GM18520 (cell line): ENCODE measurements around the gene HOXA9.

ENCODE experiments used
- ATAC-seq: cut with Tn5 transposase; IDR thresholded peaks from one replicate; pipeline ENCODE4 v1.9.1; 2021; ENCODE audit not compliant: unreplicated experiment

HOXA9 gene

DNA sequence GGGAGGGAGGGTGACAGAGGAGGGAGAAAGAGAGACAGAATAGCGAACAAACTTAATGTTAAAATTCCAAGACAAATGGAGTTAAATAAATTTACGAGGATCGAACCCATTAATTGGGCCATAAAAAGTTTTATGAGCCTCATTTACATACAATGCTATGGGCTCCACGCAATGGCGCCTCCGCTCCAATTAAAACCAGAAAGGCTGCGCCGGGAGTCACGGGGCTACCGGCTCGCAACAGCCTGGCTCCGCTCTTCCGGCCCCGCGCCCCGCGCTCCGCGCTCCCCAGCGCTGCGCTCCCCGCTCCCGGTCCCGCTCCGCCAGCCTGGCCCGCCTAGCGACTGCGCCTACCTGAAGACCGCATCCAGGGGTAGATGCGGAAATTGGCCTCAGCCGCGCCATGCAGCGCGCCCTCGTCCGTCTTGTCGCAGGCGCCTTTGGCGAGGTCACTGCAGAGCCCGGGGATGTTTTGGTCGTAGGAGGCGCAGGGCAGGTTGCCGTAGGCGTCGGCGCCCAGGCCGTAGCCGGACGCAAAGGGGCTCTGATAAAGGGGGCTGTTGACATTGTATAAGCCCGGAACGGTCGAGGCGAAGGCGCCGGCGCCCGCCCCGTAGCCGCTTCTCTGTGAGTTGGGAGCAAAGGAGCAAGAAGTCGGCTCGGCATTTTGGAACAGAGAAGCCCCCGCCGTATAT is 9.4 kb downstream of the HOXA9 start:
- no peak for ATAC-seq

DNA sequence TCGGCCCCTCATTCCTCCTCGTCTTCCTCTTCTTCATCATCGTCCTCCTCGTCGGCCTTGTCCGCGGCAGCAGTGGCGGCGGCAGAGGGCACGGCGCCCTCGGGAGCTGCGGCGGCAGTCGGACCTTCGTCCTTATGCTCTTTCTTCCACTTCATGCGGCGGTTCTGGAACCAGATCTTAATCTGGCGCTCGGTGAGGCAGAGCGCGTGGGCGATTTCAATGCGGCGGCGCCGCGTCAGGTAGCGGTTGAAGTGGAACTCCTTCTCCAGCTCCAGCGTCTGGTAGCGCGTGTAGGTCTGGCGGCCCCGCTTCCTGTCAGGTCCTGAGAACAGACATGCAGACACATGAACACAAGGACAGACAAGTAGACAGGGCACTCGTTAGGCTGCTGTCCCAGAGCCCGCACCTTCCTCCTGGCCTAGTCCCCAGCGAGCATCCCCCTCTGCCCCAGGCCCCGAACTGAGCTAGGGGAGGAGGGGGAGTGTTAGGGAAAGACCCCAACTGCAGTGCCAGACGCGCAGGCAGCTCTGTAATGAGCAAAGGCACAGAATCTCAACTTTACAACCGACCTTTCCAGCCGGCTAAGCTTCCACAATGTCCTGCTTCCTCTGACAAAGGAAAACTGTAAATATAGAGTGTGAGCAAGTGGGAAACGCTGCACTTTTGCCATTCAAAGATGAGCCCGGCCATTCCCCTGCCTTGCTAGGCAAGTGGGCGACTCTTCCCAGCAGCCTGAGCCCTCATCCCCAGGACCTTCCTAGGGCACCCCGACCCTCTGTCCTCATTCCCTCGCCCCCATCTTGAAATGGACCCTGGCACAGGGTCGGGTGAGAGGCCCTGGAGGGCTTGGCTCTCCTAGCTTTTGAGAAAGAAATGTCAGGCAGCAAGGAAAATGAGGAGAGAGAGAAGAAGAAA is 10.2 kb downstream of the HOXA9 start:
- ATAC-seq = no peak

DNA sequence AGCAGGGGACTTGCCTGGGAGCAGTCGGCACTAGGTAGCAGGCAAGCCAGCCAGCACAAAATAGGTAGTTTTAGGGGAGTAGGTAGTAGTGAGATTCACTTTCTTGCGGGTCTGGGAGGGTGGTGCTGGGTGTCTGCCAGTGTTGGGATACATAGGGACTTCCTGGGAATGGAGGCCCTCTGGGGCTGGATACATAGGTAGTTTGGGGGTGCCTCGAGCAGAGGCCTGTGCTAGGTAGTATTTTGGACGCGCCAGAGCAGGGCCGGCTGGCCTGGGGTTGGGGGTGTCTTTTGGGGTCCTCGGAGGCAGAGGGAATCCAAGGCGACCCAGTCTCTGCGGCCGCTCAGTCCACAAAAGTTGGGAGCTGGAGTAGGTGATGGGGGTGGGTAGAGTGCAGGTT is 11.0 kb downstream of the HOXA9 start:
- no peak for ATAC-seq

DNA sequence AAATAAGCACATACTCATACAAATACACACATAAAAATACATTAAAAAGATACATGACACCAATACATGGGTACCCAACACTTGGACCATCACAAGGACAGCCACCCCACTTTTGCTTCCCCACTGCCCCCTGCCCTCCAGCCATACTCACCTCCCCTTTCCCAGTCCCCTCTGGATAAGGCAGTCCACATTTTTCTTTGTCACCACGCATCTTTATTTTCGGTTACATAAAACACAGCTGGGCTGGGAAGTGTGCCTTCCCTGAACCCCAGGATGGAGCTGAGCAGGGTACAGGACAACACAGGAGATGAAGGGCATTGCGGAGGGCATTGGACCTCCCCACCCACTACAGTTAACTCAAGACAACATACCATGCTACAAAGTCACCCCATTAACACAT is 11.8 kb downstream of the HOXA9 start:
- ATAC-seq = no peak

DNA sequence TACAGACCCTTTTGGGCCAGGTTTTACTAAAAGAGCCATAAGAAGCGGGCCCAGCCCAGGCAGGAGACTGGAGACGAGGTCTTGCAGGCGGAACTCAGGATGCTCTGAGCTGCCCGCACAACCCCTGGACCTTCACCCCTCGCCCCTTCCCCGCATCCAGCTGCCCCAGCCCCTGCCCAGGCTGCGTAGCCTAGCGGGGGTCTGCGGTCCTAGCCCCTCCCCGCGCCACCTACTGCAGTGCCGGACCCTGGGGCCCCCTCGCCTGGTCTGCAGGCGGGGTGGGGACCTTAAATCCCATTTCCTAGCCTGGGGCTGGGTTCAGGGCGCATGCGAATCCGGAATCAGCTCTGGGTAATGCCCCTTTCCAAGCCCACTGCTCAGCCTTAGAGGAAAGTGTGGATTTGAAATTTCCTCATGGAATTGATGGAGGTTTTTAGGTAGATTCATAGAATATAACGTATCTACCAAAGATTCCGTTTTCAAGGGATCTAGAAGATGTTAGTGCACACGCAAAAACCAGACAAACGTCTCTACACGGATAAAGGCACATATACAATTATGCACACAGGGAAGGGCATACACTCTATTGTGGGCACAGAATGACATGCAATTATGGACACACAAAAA is 12.4 kb downstream of the HOXA9 start:
- ATAC-seq = no peak

DNA sequence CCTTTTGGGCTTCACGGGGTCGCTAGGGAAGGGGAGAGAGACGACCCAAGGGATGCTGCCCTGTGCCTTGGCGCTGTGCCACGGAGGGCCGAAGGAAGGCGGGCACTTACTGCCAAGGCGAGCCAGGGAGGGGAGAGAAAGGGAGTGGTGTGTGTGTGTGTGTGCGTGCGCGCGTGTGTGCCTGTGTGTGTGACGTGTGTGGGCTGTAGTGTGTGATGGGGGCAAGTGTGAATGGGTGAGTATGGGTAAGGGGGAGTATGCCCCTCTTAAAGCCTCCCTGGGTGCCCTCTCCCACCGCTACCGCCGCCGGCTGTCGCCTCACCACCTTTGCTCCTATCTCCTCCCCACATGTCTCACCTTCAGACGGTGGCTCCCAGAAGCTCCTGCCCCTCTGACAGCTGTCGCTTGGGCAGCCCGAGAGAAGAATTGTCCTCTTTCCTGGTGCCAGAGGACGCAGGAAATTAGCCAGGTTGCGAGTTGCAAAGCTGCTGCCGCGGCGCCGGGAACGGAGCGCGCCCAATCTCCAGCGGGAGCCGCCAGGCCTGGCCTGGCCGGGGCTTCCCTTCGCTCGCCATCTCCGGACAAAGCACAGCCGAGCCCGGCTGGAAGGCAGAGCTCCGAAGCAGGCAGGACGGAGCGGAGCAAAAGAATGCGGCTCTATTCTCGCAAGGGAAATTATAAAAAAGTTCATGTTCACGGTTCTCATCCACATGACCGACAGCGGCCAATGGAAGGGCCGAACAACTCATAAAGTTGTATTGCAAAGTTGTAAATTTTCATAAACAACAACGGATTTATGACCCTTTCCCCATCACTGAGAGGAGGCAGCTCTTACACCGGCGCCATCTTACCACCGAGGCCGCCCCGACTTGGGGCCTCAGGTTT is 13.2 kb downstream of the HOXA9 start, which contains the start of gene HOXA3:
Gene HOXA3, minus strand, starts transcription at position 653 of the 885 bp plus-strand sequence. CDS start 41,943 bp downstream, outside the sequence.
- no peak for ATAC-seq

DNA sequence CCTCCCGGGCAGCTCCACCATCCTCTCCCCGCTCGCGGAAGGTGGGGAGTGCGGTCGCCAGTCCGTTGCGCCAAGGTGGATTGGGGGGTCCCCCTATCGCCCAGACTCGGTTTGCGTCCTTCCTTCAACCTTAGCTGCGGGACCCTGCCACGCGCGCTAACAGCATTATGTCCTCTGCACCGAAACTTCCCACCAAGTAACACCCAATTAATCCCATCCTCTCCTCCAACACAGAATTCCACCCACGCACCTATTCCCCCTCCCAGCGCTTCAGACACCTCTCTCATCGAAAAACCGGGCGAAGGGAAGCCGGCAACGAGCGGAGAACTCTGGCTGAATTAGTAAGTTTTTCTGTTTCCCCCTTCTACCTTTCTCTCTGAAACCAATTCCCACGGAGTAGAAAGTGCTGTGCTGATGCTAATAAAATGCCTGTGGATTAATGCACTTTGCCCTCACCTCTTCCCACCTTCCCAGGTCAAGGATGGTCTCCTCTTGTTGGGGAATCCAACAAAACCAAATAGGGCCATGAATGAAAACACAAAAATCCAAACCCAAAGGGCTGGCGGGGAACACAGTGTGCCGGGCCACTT is 13.9 kb downstream of the HOXA9 start:
- no peak for ATAC-seq

DNA sequence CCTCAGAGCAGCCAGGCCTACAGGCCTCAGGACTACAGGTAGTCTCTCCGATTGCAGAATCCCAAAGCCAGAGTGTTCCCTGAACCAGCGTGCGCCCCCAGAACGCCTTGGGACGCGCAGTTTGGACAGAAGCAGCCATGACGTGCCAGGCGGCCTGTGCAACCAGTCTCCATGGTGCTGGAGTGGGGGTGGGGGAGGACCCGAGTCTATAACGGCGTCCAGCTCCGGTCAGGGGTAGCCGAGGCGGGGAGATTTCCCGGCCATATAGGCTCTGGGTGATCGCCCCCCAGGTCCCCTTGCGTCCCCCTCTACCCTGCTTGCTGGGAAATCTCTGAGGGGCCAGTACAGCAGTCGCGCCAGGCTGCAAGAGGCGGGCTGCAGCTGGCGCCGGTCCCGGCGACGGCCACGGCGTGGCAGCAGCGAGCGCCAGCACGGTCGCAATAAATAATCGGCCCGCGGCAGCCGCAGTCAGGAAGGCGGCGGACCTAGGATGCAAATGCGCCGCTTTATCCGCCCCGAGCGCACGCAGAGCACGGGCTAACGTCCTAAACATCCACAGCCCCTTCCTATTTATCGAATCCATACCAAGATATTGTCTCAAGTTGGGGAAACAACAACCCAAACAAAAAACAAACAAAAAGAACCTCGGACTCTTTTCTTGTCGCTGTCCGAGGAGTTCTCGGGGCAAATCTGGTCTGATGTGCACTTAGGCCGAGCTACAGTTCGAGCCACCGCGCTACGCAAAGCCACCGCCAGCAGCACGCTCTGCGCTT is 14.6 kb downstream of the HOXA9 start:
- ATAC-seq = peak; percentile 75

DNA sequence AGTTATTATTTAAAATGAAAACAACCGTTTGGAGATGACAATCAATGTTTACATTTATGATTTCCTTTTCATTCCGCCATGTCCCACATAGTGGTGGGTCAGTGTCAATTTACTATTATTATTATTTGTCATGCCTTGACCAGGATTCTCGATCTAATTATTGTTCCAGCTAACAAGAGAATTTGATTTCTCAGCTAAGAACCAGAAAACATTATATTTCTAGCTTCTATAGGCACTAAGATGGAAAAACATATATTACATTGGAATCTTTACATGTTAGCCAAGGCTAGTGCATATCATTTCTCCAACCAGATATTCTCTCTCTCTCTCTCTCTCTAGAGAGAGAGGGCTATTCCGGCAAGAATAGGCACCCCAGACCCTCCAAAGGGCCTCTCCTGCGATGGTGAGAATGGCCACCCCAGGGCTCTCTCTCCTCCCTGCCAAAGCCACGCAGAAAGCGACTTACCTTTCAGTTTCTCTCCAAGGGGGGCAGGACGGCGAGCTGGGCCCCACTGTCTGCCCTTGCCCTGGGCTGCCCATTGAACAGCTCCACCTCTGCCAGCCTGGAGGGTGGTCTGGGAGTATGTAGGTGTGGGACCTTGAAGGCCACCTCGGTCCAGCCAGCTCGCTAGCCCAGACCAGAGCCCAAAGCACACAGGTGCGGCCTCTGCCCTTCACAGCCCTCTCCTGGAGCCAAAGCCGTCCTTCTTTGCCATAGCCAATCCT is 15.3 kb downstream of the HOXA9 start:
- ATAC-seq = no peak

DNA sequence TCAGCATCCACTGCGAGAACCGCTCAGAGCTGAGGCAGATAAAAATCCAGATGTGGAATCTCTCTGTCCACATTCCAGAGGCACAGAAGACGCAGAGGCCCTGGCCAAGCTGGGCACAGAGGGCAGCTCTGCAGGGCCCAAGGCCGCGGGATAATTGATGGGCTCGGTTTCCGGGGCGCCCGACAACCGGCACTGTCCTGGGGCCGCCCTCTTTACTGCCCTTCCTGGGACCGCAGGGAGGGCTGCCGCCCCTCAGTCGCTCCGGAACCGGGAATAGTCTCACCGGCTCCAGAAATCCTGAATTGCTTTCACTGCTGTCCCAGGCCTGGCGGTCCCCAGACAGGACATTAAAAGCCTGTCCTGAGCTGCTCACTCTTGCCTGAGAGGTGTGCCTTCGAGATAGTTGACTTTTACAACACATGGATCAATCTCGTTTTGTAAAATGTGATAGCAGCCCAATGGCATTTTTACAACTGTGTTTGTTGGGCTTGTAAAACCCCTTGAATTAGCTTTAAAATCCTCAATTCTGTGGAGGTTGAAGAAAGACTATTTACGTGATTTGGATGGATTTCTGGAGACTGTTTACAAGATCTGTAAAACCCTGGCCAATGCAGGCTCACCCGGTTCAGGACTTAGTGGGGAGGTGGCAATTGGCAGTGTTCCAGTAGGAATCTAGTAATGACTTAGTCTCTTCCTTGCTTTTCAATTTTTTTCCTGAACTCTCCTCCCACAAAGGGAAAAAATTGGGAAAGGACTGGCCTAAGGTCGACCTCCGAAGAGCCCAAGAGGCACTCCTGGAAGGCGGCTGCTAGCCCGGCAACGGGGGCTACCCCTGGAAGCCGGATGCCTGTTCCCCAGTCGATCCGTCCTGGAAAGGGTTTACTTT is 16.3 kb downstream of the HOXA9 start:
- no peak for ATAC-seq

DNA sequence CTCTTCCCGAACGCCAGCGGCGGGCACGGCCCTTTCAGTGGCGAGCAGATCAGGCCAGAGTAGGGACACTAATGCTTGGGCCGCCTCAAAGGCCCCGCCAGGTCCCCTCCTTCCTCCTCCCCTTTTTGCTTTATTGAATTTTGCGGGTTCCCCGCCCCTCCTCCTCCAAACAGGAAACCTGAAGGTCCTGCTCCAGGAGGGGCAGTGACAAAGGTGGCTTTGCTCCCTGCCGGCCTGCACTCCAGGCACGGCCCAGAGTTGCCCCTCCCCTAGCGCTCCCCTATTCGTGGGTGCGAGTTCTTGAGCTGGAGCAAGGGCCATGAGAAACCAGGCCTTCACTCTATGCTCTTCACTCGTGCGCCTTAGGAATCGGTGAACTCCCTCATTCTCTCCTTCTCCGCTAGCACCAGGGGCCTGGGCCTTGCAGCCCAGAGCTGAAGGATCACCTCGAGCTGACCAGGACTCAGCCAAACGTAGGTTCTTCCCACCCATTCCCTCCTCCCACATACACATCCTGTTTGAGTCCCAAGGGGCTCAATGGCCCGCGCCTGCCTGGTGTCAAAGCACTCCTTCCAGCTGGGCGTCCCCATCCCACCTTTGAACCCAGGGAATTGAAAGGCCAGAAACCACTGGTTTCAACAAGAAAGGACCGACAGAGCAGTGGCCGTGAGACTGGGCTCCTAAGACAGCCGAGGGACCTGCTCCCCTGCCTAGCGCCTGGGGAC is 17.1 kb downstream of the HOXA9 start:
- ATAC-seq = no peak

DNA sequence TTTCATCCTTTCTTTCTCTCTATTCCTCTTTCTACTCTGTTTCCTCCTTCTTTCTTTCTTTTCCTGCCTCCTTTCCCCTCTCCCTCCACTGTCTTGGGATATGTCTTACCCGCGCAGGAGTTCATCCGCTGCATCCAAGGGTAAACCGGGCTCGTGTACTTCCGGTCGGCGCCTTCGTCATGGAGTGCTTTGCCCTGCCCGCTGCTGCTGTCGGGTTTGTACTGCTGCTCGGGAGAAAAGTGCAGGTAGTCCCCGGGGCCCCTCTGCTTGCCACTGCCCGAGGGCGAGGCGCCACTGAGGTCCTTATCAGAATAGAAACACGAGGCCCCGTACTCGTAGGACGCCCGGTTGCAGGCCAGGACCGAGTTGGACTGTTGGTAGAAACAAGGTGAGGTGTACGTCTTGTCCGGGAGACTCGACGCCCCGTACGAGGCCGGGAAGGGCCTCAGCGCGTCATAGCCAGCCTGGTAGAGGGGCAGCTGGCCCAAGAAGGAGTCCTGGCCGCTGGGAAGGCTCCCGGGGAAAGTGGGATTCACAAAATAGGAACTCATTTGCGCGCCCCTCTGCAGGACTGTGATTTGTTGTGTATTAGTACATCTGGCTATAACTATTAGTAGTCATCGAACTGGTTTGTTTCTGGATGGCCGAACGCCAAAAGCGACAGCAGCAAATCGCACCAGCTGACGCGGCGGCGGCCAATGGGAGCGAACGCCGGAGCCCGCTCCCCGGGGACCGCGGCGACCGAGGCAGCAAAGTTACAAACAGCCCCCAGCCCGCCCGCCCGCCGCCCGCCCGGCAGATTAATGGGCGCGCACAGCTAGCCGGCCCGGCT is 17.9 kb downstream of the HOXA9 start, which contains the start of gene HOXA6:
Gene HOXA6, minus strand, starts transcription at position 576 of the 832 bp plus-strand sequence. Its CDS starts 25 bp downstream, at position 551.
- ATAC-seq = no peak

DNA sequence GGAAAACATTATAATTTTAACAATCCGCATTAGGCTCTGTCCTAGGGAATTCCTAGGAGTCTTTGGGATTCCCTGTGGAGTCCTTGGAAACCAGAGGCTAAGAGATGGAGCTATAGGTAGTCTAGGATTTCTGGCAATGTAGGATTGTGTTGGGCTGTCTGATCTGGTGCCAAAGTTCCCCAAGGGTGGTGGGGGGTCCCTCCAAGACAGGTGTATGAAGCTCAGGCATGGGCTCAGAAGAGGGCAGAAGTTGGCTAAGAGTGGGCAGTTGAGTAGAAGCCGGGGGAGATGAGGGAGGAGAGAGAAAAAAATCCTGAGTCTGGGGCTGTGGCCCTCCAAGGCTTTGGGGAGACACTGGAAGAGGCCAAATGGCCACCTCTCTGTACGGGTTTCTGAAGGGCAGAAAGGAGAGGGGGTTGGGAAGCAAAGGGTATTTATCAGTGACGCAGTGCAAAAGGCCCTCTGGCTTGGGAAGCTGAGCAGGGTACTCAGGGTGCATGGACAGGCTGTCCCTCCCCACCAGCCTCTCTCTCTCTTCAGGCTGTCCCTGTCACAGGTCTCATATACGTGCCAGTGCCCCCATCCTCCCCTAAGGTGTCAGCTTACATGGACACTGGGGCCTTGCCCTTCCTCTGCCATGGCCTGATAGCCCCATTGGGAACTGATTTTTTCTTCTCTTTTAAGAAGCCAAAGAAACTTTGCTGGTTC is 18.7 kb downstream of the HOXA9 start:
- no peak for ATAC-seq

DNA sequence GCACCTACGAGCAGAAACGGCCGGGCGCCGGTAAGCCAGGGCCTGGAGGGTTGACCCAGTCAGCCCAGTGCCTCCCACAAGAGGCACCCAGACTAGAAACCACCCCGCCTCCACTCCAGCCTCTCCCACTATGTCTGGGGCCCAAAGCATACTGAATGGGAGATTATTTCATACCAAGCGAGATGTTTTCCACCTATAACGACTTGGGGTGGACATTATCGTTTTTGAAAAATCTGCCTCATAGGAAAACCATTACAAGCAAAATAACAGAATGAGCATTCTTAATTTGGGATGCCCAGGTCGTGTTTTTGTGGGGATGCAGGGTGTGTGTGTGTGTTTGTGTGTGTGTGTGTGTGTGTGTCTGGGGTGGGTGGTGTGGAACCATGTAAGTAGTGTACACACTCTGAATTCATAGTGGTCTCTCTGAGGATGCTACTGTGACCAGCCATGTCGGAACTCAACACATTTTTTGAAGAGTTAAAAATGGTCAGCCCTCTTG is 19.4 kb downstream of the HOXA9 start:
- ATAC-seq = no peak

DNA sequence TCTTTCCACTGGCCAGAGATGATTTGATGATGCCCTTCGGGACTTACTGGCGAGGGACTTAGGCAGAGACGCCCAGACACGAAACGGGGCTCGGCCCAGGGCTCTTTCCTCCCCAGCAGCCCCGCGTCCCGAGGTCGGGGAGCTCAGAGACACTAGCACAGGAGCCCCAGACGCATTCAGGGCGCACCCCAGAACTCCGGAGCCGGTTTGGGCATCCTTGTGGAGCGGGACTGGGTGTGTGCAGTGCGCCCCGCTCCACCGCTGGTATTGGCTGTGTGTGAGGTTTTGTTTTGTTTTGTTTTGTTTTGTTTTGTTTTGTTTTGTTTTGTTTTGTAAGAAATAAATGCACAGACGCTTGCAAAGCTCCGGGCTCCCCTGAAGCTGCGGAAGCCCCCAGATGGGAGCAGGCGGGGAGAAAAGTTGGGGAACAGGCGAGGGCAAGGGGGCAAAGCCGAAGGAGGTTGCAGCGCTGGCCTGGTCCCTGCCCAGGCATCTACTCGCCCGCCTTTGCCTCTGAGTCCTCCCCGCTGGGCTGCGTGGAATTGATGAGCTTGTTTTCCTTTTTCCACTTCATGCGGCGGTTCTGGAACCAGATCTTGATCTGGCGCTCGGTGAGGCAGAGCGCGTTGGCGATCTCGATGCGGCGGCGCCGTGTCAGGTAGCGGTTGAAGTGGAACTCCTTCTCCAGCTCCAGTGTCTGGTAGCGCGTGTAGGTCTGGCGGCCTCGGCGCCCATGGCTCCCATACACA is 20.0 kb downstream of the HOXA9 start:
- ATAC-seq = no peak
